Amniotic stem cell (primary cell): Measurements from ENCODE around the gene SLC1A2.

Source experiments
- DNase-seq: peaks from one replicate; lab custom pipeline; 2025; lab: John Stamatoyannopoulos, UW

The SLC1A2 gene

DNA sequence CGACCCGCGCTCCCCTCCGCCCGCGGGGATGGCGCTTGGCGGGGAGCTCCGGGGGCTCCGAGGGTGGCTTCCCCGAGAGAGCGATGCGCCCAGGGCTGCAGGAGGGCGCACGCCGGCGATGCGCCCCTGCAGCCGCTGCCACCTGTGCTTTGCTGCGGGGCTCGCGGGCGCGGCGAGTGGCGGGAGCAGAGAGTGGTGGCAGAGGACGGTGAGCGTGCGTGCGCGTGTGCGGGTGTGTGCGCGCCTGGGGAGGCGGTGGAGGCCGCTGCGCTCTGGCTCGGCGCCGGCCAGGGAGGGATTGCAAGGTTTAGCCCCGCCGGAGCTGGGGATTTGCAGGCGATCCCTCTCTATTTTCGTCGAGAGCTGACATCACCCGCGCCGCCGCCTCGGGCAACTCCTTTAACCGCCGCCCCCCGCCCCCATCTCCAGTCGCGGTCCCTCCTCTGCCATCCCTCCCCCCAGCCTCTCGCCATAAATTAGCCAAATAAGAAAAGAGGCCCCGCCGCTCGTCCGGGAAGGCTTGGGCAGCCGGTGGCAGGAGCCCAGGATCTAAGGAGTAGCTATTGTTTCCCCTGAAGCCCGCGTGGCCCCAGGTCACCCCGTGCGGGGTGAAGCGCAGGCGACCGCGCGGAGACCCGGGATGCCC, at the start of gene SLC1A2:
Gene SLC1A2 (minus strand): TSS at position 375 of the 646 bp plus-strand sequence. CDS start 592 bp downstream, outside the sequence.
- no peak for DNase-seq

DNA sequence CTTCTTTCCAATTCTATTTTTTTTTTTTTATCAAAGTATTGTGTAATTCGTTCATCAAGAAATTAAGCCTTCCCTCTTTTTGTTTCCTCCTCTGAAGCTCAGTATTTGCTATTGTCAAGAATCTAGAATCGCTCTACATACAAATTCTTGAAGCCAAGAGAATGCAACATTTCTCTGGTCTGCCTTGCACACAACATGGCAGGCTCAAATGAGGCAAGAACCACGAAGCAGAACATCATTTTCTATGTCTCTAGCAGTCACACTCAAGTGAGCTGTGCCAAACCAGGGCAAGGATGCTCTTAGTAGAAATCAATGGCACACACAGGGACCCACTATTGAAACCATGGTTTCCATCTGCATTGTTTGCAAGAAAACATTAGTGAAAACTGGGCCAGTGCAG, 46.7 kb upstream of the SLC1A2 start:
- DNase-seq: no peak

DNA sequence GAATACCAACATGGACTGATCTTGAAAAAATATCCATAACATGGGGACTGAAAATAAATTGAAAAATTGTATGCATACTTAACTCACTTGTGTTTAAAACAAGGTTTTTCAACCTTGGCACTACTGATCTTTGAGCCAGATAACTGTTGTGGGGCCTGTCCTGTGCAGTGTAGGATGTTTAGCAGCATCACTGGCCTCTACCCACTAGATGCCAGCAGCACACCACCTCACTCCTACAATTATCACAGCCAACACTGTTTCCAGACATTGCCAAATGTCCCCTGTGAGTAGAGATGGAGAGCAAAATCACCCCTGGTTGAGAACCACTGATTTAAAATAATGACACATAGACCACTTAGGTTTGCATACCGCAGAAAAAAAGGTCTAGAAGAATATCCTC, 45.0 kb upstream of the SLC1A2 start:
- no peak for DNase-seq

DNA sequence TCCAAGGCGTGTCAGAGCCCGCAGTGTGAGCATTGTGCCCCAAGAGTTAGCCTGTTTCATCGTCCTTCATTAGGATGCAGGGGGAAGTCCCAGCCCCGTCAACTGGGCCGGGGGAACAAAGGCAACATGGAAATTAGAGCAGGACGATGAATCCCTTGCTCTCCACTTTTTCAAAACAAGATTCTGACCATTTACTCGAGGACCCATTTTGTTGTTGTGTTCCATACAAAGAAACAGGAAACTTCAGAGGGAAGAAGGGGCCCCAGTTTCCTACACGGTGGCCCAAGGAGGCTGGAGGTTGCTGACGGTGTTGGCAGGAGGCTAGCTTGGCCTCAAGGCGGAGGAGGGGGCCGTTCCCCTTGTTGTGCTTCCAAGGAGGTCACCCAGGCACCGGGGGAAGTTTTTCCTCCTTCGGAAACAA, 44.0 kb upstream of the SLC1A2 start:
- DNase-seq: no peak

DNA sequence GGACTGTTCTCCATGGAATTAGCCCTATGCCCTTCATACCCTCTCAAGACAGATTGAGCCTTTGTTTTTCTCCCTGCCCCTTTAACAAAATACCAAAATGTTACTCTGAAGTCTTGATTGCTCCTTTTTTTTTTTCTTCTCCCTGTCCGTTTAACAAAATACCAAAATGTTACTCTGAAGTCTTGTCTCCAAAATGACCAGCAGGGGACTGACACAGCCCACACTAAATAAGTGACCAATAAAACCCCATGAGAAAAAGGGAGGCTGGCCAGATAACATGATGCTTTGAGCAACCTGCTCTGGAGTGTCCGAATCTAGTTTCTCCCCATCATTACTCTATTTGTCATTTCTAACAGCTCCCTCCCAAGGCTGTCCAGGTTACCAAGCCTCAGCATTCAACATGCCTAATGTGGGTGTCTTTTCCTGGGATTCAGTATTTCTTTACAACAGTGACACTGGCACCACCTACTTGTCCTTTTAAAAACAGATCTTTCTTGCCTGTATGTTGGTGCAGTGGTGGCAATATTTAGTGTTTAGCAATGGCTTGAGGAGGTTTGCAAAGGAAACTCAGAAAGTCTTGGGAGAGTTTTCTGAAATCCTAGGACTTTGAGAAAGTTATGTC, 42.7 kb upstream of the SLC1A2 start:
- DNase-seq: no peak

DNA sequence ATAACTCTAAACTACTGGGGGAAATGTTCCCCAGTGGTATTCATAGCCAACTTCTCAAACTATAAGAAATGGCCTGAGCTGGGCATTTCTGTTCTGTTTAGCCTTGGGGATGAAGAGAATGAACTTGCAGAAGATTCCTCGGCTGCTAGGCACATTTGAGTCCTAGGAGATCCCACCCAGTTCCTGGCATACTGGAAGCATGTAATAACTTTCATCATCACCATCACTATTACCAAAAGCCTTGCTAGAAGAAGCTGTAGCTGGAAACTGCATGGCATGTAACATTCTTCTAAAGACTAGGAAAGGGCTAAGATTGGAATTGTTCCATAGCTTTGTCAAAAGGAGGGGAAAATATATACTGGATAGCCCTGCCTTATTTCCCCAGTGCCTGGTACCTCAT, 40.1 kb upstream of the SLC1A2 start:
- DNase-seq: no peak

DNA sequence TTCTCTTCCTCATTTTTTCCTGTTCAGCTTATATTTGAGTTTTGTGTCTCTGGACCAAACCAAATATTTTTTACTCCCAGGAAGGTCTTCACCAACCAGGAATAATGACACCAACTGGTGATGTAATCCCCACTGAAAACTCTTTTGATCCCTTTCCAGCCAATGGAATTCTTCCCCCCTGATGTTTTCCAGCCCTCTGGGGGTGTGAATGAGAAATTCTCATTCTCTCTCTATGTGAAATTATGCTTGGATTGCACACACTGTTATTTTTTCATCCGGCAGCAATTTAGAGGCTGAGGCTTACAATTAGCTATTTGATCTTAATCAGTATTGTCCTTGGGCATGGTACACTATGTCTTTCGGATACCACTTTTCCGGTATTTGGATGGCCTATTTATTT, 39.5 kb upstream of the SLC1A2 start:
- no peak for DNase-seq

DNA sequence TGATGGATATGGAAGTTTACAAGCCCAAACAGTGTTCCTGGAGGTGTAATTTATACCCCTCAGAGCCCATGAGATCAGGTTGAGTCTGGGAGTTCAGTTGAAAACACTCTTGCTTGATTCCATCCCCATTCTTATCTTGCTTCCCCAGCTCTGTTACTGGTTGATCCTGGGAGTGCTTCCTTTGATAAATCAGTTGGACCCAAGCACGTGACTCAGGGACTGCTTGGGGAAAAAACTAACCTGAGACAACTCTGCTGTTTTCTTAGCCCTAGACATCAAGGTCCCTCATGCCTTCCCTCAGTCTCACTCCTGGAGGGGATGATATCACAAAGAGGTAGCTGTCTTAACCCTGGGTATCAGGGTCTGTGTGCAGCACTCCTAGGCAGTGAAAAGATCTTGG, 35.0 kb upstream of the SLC1A2 start:
- no peak for DNase-seq

DNA sequence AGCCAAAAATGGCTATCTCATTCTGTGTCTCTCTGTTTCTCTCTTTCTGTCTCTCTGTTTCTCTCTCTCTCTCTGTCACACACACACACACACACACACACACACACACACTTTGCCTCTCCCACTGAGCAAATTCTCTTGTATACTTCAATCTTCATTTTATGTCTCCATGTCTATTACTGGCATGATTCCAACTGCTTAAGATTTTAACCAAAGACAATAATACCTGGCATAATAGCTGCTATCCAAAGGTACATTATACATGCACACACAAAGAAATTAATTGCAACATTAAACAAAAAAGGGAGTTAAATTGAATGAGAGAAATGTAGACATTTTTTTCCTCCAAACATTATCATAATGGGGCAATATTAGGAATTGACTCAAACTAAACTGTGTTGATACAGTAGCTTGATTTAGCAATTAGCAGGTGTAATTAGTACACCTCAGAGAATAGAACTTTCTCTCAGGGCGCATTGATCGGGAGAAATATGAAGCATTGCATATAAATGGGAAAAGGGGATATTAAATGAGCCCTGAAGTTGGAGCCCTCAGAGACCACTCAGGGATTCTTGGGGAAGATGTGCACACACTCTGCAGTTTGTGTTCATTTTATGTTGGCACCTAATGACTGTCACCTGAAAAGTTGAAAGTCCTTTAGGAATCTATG, 17.4 kb upstream of the SLC1A2 start:
- no peak for DNase-seq

DNA sequence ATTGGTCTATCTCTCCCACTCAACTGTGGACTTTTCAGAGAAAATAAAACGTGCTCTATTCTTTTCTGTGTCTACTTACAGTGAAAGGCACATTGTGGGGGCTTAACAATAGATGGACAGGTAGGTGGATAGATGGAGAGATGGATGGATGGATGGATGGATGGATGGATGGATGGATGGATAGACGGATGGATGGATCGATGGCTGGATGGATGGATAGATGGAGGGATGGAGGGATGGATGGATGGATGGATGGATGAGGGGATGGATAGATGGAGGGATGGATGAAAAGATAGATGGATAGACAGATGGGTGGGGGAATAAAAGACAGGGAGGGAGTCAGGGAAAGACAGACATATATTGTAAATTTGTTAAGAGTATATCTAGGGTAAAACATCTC, 14.2 kb upstream of the SLC1A2 start:
- DNase-seq: no peak

DNA sequence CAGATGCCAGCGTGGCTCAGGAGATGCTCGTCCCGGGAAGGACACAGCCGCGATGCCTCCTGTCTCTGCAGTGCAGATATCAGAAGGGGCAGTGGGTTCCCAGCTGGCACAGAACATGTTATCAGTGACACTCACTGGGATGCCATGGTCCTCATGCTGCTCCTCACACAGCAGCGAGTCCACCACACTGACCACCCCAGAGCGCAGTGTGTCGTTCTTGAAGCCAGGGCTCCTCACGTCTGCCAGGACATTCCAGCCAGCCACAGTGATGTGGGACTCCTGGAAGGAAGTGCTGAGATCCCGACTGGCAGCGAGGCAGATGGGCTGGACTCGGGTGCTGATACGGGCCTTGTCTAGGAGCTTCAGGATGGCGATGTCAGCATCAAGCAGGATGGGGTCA, 13.1 kb upstream of the SLC1A2 start:
- DNase-seq: no peak

DNA sequence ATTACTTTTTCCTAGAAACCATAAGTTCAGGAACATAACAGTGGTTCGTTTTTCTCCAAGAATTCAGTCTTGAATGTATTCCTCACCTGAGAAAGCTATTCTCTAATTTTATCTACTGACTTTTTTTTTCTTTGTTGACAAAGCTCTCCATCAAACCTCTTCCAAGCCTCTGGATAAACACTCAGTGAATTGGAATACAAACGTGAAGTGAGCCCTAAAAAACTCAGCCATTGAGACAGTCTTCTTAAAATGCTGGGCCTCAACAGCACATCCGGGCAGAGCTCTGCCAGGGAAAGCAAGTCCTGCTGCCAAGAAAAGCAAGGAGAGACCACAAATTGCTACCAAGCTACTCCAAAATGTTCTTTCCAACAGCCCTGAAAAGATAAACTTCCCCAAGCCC, 7.7 kb upstream of the SLC1A2 start:
- DNase-seq: peak; percentile 14

DNA sequence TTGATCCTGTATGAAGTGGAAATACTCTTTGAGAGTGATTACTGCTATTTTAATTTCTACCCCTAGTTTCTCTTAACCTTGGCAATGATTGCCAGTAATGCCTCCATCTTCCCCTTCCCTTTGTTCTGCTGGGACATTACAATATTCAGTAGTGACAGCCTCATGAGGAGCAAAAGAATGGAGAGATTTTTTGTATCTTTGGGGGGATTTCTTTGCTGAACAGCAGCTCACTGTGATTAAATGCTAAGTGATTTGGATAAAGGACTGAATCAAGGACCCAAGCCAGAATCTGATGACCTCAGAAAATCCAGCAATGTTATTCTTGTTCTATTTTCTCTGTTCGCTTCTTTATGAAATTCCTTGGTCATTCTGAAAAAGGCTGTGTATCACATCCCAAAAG, 7.0 kb upstream of the SLC1A2 start:
- DNase-seq: no peak

DNA sequence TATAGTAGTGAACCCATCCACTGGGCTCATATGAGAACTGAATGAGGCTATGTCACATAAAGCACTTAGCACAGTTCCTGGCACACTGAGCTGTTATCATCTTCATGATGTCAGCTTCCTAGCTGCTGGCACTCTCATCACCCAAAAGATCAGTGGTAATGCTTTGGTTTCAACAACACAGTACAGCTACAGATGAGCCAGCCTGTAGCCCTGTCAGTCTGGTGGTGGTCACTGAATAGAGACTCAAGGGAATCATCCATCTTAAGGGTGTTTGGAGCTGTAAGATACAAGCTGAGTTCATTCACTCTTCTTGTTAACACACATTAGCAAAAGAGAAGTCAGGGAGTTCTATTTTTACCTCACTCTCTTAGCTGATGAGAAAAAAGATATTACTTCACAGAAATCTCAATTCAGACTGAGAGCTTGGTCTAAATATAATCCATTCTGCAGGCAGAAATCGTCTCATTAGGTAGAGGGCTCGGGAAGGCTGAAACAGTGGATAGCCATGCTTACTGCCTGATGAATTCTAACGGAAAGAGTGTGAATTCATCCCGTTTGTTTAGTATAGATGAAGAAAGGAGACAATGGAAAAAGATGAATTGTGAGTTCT, 6.3 kb upstream of the SLC1A2 start:
- no peak for DNase-seq

DNA sequence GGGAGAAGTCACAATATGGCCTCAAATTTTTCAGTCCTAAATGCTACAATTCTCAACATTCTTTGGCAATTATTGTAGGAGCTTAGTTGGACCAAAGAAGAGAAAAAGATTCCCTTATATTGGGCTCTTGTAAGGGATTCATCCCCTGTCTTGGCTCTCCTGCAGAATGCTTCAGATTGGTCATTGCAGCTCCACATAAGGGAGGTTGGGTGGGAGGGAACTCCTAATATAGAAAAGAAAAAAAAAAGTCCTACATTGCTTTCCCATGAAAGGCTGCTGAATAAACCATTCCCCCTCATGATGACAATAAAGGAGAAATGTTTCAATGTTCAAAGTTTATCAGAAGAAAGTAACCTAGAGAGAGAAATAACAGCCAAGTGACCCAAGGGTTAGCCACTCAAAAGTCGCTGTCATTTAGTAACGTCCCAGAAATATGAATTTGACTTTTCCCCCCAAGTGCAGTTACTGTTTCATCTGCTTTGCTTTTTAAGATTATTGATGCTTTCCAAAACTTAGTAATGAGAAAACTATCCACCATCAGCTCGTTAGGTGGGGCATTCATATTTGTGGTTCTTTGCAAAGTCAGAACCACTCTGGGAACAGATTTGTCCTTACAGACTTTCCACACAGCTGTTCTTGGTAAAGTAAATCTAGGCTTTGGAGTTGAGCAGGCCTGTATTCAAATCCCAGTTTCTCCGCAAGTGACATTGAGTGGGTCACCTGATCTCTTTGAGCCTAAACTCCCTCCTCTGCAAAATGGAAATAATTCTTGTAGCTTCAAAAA, 5.0 kb upstream of the SLC1A2 start:
- DNase-seq: peak; percentile 4

DNA sequence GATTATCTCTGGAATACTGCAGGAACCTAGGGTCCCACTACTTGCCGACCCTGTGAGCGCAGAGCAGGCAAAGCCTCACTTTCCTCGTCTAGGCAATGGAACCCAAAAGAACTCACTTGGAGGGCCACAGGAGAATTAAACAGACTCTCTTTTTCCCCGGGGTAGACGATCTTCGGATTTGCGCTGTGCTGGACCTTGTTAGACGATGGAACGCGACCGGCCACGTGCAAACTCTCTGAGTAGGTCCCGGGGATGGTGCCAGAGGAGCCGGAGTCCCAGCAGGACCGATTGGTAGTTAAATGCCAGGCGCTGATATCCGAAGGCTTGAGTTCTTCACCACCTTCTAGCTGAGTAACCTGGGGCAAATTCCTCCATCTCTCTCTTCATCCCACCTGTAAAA, 1.0 kb upstream of the SLC1A2 start:
- no peak for DNase-seq

DNA sequence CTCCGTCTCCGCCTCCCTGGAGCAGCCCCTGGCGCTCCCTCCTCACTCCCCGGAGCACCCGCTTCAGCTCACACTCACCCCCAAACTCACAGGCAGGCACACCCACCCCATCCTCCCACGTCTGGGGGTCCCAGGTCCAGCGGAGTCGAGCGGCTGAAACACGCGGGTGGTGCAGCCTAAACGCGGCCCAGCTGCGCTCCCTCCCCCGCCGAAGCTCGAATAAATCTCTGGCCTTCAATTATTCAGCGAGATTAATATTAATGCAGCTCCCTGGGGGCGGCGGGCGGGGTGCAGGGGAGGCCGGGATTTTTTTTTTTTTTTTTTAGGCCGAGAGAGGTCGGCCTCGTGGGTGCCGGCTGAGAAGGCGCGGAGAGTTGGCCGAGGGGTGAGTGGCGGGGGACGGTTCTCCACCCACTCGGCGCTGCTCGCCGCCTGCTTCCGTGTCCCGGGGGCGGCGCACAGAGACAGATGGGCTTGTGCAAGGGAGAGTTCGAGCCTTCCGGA, 524 bp upstream of the SLC1A2 start:
- DNase-seq: no peak

DNA sequence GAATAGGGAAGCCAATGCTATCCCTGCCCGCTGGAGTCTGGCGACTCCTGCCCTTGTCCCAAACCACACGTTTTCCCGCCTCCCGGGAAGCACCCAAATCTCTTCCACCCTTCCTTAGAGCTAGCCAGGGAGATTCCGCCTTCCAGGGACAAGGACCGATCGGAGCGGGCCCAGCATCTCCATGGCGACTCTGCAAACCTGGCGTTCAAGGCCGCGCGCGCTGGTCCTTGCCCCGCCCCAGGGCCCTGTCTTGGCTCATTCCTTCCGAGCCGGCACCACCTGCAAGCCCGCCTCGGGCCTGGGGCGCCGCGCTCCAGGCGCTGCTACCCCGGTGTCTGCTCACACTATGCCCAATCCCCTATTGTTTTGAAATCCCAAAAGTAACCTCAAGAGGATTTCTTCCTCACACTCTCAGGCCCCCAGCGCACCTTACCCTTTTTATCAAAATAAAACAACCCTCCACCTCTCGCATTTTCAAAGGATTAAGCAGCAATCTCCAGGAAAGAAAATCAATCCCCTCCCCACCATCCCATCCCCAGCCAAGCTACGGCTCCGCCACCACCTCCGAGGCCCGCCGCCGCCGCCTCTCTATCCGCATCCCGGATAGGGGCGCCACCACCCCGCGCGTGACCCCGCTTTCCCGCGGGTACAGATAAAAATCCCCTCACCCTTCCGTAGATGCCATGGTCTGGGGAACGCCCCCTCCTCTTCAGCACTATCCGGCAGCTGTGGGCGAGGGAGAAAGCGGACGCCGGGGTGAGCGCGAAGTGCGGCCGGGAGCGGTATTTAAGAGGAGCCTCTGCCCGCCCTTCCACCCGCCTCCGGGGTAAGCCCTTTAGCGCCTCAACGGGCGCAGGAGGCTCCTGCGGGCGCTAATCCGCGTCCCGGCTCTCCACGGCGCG, 825 bp downstream of the SLC1A2 start:
- no peak for DNase-seq

DNA sequence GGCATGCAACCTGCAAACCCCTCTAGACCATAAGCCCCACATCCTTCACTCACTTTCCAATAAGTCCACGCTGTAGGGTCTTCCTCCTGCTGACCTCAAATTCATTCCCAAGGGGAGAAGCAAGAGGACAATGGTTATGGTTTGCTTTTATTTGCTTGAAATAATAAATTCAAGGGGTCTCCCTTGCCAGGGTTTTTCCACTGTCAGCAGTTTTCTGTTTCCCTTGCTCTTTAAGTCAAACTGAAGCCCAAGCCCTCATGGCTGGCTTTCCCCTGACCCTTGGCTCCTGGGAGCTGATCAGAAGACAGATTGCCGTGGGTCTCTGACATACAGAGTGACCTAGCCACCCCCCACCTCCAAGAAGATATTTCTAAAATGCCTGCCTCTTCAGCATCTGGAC, 3.9 kb downstream of the SLC1A2 start:
- no peak for DNase-seq

DNA sequence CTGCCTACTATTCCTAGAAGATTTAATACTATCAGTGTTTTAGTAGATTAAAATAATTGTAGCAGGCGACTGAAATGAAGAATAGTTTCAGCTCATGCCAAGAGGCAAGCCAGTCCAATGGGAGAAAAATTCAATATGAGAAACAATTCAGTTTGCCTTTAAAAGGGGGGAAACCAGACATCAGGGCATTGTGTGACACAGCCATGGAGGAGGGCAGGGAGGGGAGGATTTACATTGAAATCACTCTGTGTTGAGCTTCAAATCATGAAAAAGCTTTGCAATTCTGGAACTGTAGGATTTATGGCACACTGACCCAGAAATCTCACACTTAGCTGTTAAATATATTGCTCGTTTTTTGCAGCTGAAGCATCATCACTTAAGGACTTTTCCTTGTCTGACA, 4.6 kb downstream of the SLC1A2 start:
- DNase-seq: no peak

DNA sequence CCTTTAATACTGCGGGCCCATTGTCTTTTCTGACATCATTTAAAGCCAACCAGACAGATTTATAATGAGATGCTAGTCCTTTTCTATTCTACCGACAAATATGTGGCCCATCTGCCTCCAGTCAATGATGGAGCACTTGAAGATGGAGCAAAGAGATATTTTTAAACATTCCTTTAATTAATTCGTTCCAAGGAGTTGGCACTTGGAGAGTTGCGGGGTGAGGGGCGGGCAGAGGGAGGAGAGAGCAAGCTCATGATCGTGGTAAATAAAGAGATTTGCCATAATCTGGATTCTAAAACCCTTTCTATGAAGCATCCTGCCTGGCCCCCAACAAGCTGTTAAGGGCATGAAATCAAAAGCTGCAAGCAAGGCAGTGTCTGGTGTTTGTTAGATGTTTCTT, 5.0 kb downstream of the SLC1A2 start:
- DNase-seq: no peak
